Liver (tissue), 3 donors: ENCODE data around the gene CELF2.

Experiments used
- JUND ChIP-seq, 2 donors: IDR thresholded peaks; 2 replicates each; pipeline ENCODE4 v1.6.1; 2016; ENCODE audit warnings: antibody characterized with exemption in 2 of 2
- TF ChIP-seq, protein P1 (sequence below): fragments of 150-350 bp; IDR thresholded peaks from 2 replicates; pipeline ENCODE4 v1.5.1; 2017; ENCODE audit warnings: improper control_type of control experiment, low read depth, low read length; ENCODE audit not compliant: missing input control
- donor health status: healthy.
- donor health status: healthy.

GRCh38 chr10:11328264-11329061 is 310.8 kb downstream of the CELF2 start:
- TF ChIP-seq, protein P1, sequence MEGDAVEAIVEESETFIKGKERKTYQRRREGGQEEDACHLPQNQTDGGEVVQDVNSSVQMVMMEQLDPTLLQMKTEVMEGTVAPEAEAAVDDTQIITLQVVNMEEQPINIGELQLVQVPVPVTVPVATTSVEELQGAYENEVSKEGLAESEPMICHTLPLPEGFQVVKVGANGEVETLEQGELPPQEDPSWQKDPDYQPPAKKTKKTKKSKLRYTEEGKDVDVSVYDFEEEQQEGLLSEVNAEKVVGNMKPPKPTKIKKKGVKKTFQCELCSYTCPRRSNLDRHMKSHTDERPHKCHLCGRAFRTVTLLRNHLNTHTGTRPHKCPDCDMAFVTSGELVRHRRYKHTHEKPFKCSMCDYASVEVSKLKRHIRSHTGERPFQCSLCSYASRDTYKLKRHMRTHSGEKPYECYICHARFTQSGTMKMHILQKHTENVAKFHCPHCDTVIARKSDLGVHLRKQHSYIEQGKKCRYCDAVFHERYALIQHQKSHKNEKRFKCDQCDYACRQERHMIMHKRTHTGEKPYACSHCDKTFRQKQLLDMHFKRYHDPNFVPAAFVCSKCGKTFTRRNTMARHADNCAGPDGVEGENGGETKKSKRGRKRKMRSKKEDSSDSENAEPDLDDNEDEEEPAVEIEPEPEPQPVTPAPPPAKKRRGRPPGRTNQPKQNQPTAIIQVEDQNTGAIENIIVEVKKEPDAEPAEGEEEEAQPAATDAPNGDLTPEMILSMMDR, result no peak
- TF ChIP-seq JUND (IDR thresholded peaks at IDR 0.05), result no peak
